GM12874 (cell line): ENCODE data around the gene MEIS1.

Experiments
- TF ChIP-seq, protein P1 (sequence below): IDR thresholded peaks from 2 replicates; pipeline ENCODE4 v1.5.1; 2011; ENCODE audit warnings: low read depth, mild to moderate bottlenecking, control low read depth, low read length, moderate library complexity; ENCODE audit not compliant: insufficient read depth

Gene MEIS1

DNA sequence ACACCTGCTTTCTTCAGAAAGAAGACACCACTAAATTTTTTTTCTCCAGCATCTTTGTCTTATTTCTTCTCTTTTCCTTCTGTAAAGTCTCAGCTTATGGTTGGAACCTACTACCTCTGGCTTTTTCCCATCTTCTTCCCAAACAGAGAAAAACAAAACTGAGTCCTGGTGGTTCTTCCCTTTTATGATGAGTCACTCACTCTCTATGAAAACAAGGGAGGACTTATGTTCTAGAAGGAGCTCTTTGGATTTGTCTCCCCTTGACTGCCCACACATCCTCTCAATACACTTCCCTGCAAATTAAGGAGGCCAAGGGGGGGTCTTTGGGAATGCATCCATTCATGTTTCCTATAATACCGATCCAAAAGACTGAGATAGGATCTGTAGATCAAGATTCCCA, 22.1 kb upstream of the MEIS1 start:
- TF ChIP-seq, protein P1, sequence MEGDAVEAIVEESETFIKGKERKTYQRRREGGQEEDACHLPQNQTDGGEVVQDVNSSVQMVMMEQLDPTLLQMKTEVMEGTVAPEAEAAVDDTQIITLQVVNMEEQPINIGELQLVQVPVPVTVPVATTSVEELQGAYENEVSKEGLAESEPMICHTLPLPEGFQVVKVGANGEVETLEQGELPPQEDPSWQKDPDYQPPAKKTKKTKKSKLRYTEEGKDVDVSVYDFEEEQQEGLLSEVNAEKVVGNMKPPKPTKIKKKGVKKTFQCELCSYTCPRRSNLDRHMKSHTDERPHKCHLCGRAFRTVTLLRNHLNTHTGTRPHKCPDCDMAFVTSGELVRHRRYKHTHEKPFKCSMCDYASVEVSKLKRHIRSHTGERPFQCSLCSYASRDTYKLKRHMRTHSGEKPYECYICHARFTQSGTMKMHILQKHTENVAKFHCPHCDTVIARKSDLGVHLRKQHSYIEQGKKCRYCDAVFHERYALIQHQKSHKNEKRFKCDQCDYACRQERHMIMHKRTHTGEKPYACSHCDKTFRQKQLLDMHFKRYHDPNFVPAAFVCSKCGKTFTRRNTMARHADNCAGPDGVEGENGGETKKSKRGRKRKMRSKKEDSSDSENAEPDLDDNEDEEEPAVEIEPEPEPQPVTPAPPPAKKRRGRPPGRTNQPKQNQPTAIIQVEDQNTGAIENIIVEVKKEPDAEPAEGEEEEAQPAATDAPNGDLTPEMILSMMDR: no peak

DNA sequence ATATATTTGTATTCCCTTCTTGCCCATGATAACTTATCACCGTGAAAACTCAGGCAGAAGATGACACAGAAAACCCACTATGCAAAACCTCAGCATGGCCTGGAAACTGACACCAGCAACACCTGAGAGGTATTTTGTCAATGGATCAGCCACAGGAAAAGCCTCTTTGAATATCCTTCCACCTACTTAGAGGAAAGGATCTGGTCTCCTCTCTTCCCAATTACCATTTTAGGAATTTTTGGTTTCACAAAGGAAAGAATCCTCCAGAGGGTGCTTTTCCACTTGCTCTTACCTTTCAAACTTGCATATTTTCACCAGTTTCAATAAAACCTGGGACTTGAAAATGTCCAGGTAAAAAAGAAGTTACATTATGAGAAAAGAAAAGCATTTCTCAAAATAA, 20.0 kb upstream of the MEIS1 start:
- TF ChIP-seq, protein P1: no peak

DNA sequence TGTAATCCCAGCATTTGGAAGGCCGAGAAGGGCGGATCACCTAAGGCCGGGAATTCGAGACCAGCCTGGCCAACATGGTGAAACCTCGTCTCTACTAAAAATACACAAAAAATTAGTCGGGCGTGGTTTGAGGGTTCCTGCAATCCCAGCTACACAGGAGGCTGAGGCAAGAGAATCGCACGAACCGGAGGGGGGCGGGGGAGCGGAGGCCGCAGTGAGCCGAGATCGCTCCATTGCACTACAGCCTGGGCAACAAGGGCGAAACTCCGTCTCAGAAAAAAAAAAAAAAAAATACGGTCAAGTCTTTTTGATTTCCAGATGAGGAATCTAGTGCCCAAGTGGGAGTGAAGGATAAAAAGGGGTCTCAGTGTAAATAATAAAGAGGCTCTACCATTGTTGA, 16.5 kb upstream of the MEIS1 start:
- TF ChIP-seq, protein P1: no peak

DNA sequence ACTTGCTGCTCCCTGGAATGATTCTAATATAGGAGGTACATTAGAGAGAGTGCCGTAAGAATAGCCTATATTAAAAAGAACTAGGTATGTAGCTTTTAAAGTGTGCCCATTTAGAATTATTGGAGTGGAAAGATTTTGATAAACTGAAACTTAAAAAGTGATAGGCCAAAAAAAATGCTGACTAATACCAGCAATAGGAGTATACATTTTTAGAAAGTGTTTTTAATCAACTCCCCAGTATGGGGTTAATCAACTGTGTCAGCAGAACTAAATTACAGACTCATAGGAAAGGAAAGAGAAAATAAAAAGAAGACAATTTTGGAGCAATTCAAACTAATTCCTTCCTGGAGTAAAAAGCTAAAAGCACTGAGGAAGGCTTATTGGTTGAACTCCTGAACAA, 13.3 kb upstream of the MEIS1 start:
- TF ChIP-seq, protein P1: no peak

DNA sequence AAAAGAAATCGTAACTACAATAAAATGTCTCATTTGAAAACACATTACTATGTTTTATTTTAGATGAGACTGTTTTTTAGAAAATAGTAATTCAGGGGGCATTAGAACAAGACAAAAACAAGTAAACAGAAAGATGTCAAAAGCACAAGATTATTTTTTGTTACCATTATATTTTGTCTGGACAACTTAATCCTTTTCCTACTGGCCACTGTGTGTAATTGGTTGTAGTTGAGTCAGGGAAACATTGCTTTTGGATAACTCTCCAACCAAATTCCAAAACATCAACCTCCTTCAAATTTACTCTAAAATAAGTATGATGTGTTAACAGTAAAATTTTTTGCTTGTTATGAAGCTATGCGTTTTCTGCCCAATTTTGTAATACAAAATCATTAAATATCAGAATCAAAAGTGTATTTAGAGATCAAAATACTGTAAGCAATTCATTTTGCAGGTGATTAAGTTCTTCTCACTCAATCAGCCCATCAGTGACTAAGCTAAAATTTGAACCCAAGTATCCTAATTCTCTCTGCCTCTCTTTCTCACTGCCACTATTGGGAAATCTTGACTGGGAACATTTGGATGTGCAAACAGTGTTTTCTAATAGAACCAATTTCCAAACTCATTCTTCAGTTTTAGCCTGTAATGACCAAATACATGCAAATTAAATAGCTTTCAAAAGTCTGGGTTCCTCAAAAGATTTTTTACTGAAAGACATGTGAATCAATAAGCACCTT, 11.4 kb upstream of the MEIS1 start:
- TF ChIP-seq, protein P1: no peak

DNA sequence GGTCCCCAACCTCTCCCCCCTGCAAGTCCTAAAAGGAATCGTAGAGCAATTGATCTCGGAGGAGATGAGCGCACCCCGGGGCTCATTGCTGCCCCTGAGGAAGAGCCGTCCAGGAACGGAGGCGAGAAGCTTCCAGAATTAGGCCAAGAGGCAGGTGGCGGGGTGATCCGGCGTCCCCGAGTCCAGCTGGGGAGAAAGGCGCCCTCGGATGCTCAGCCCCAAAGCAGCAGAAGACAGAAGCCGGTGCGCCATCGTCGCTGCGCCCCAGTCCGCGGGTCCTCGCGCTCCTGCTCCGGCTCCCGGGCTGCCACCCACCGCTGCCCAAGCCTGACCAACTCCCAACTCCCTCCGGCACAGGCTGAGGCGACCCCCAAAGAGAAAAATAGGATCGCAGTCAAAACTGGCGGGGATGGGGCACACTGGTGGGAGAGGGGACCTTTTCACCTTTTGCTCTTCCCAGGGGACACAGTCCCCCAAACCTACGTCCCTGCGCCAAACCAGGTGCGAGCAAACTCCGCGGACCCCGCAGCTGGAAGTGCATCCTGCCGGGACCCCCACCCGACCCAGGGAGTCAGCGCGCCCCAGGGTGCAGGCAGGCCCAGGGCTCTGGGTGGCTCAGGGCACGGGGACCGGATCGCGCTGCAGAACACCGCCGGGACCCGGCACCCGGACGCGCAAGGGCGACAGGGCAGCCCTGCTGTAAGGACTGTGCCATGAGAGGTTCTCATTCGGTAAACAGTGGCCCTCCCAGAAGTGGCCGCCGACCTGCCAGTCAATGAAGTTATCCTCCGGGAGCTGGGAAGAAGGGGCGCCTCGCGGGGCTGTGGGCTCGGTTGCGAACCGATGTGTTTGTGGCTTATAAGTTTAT, 8.4 kb upstream of the MEIS1 start:
- TF ChIP-seq, protein P1: no peak

DNA sequence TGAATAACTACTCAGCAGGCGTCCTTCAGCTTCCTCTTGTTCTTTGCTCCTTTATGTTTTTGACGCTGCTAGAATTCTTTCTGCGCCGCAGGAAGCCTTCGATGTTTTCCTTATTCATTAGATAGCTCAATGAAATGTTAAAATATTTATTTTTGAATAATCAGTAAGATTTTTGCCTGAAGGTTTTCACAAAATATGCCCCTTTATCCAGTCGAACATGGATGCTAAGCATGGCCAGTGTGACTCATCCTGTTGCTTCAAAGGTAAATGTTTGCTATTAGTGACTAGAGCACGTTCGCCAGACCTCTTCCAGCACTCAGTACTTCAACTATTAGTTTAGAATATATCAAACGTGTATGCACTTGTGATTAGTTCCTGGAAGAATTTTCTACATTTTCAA, 7.6 kb upstream of the MEIS1 start:
- TF ChIP-seq, protein P1: no peak
